Mesothelial cell of epicardium (in vitro differentiated cells): ENCODE results near the gene RAI1. TPM values are rescaled to one million over a fixed set of nuclear protein-coding genes. Genes with fewer than 3 reads are reported as not detected.

ENCODE experiments used
- DNase-seq, 2 experiments: peaks; one replicate each; pipeline ENCODE4 v3.0.0; 2021; ENCODE audit warnings: low spot score in 2 of 2; ENCODE audit not compliant: unreplicated experiment in 2 of 2
- H3K27ac Mint-ChIP-seq: 2 replicates; pipeline ENCODE4 v1.8.0; 2021; ENCODE audit warnings: mixed read lengths
- H3K27me3 Mint-ChIP-seq: 2 replicates; pipeline ENCODE4 v1.8.0; 2021; ENCODE audit warnings: low read depth, mixed read lengths
- H3K36me3 Mint-ChIP-seq: 2 replicates; pipeline ENCODE4 v1.8.0; 2021; ENCODE audit warnings: mixed read lengths
- H3K4me1 Mint-ChIP-seq: 2 replicates; pipeline ENCODE4 v1.8.0; 2021; ENCODE audit warnings: mixed read lengths
- H3K4me3 Mint-ChIP-seq: 2 replicates; pipeline ENCODE4 v1.8.0; 2021; ENCODE audit warnings: mild to moderate bottlenecking, moderate library complexity, mixed read lengths
- H3K9me3 Mint-ChIP-seq: 2 replicates; pipeline ENCODE4 v1.8.0; 2021; ENCODE audit warnings: mixed read lengths
- total RNA-seq: library from RNA; stranded (reverse); gene quantifications from 3 replicates; pipeline ENCODE4 v1.2.1, GENCODE V29; 2021
- TF ChIP-seq, protein P1 (sequence below): fragments of 200-600 bp; sonication (generic); IDR thresholded peaks from one replicate; pipeline ENCODE4 v1.5.0; 2021; ENCODE audit warnings: antibody characterized with exemption; ENCODE audit not compliant: unreplicated experiment

The RAI1 gene
- total RNA-seq, 1 donor from 2014 or later, result 137 TPM

DNA sequence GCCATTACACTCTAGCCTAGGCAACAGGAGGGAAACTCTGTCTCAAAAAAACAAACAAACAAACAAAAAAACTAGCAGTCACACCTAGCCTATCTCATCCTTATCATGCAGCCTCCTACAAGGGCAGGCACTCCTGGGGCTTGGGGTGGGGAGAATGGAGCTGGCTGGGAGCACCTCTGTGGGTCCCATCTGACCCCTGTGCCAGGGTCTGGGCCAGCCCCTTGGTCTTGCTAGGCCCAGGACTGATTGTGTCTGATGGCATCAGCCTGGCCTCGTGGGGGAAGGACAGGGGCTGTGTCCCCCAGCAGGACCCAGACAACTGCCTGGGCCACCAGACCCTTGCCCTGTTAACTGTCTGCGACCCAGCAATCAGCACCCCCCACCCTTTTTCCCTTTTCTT lies 105.7 kb downstream of the RAI1 start:
- no peaks in the 10 kb centered on the region for H3K27me3 Mint-ChIP-seq
- TF ChIP-seq, protein P1, sequence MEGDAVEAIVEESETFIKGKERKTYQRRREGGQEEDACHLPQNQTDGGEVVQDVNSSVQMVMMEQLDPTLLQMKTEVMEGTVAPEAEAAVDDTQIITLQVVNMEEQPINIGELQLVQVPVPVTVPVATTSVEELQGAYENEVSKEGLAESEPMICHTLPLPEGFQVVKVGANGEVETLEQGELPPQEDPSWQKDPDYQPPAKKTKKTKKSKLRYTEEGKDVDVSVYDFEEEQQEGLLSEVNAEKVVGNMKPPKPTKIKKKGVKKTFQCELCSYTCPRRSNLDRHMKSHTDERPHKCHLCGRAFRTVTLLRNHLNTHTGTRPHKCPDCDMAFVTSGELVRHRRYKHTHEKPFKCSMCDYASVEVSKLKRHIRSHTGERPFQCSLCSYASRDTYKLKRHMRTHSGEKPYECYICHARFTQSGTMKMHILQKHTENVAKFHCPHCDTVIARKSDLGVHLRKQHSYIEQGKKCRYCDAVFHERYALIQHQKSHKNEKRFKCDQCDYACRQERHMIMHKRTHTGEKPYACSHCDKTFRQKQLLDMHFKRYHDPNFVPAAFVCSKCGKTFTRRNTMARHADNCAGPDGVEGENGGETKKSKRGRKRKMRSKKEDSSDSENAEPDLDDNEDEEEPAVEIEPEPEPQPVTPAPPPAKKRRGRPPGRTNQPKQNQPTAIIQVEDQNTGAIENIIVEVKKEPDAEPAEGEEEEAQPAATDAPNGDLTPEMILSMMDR, result no peak
- H3K4me3 Mint-ChIP-seq, result no peak overlapping the region
- no peak for DNase-seq
- H3K36me3 Mint-ChIP-seq, result no peaks in the 10 kb centered on the region
- H3K9me3 Mint-ChIP-seq, result no peaks in the 10 kb centered on the region
- H3K4me1 Mint-ChIP-seq, result peaks cover 52% of the 10 kb centered on the region
- peak overlapping the region; percentile 36 for H3K27ac Mint-ChIP-seq

DNA sequence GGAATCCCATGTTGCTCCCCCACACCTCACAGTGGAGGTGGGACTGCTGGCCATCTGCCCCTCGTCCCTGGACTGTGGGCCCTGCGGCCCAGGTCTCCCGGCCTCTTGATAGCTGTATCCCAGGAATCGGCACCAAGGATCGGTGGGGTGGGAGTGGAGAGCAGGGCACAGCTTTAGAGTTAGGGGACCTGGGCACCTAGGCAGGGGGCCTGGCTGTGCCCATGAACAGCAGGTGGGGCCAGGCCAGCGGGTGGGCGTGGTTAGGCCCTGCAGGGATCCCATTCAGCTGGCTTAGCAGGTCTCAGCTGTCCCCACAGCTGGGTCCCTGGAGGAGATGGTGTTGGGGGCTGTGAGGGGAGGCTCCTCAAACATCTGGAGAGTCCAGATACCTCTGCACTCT lies 106.3 kb downstream of the RAI1 start:
- Mint-ChIP-seq H3K4me1 (peaks cover 57% of the 10 kb centered on the region), H3K27ac (no peak overlapping the region)
- TF ChIP-seq, protein P1, result no peak

DNA sequence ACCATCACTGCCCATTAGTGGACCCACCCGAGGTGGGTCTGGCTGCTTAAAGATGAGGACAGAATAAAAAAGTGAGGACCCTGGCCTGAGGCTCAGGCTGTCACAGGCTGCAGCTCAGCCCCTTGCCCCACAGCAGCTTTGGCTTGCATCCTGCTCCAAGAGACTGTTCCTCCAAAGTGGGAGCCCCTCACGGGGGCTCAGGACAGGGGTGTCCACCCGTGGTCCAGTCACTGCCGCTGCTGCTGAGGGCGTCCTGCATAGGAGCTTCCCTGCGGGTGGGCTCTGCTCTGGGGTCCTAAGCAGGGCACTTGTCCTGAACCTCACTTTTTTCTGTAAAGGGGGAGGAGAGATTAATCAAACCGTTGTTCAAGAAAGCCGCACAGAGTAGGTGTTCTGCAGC lies 107.7 kb downstream of the RAI1 start:
- Mint-ChIP-seq H3K9me3 (no peaks in the 10 kb centered on the region), H3K27me3 (no peaks in the 10 kb centered on the region), H3K27ac (no peak overlapping the region), H3K4me3 (no peak overlapping the region), H3K4me1 (peaks cover 64% of the 10 kb centered on the region), H3K36me3 (peaks cover 7% of the 10 kb centered on the region)
- TF ChIP-seq, protein P1, result no peak
- DNase-seq, result no peak

More for the DNA sequence above, 106.3 kb downstream of the RAI1 start:
- Mint-ChIP-seq H3K27me3 (no peaks in the 10 kb centered on the region), H3K9me3 (no peaks in the 10 kb centered on the region), H3K4me3 (no peak overlapping the region), H3K36me3 (no peaks in the 10 kb centered on the region)
- DNase-seq, result no peak

DNA sequence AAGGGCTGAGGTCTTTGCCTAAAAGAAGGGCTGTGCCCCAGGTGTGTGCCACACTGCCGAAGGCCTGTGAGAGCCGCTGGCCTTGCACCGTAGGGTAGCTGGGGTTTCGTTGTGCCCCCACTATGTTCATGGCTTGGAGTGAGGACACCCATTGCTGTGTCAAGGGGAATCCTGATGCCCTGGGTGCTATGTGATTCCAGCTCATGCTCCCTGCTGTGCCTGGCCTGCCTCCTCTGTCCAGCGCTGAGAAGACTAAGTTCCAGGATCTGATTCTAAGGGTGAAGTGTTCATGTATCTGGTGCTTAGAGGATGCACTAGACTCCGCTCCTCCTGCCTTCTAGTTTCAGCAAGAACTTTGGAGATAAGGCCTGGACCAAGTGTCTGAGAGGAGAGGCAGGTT lies 108.2 kb downstream of the RAI1 start:
- no peak for DNase-seq
- no peaks in the 10 kb centered on the region for H3K9me3 Mint-ChIP-seq
- H3K27ac Mint-ChIP-seq, result peak overlapping the region; percentile 69
- no peak overlapping the region for H3K4me3 Mint-ChIP-seq
- peaks cover 60% of the 10 kb centered on the region for H3K4me1 Mint-ChIP-seq
- TF ChIP-seq, protein P1, result no peak
- no peaks in the 10 kb centered on the region for H3K27me3 Mint-ChIP-seq
- H3K36me3 Mint-ChIP-seq, result peaks cover 8% of the 10 kb centered on the region

DNA sequence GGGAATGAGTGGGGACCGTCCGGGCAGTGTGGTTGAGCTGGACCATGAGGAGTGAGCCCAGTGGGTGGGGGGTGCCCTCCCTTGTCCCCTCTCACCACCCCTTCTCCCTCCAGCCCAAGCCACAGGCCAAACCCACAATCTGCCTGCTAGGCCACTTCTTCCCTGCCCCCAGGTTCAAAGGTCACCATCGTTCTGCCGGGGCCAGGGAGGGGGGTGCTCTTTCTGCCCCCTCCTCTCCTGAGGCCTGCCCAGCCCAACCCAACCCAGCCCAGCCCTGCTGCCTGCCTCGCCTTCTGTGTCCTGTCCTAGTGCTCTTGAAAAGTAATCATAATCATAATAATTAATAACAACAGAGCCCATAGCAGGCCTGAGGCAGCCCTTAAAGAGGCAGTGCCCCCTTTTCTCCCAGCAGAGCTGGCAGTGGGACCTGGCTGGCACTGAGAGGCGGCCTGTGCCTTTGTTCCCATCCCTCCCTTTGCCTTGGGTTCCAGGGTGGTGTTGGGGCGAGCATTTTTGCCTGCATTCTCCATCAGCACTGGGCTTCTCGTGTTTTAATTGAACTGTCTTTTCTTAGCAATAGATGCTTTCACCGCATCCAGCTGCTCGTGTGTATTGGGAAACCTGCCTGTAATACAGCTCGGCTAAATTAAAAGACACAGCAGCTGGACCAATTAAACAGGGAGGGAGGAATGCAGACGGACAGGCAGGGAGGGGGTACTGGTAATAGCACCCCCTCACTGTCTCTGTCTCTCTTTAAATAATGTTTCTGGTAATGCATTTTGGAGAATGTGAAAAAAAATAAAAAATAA lies 108.8 kb downstream of the RAI1 start:
- Mint-ChIP-seq H3K4me3 (no peak overlapping the region), H3K27me3 (no peaks in the 10 kb centered on the region), H3K36me3 (peaks cover 8% of the 10 kb centered on the region), H3K4me1 (peaks cover 54% of the 10 kb centered on the region), H3K27ac (peak overlapping the region; percentile 69), H3K9me3 (no peaks in the 10 kb centered on the region)
- TF ChIP-seq, protein P1, result no peak
- no peak for DNase-seq
